IMR-90 (cell line): ENCODE data around the gene SRXN1. TPM values are rescaled to one million over a fixed set of nuclear protein-coding genes. Genes with fewer than 3 reads are reported as not detected.

Experiments
- ATAC-seq: fragments of 200-7000 bp; cut with Tn5 transposase; 2 replicates; pipeline ENCODE4 v1.9.1; 2020; ENCODE audit warnings: low read depth, mild to moderate bottlenecking, moderate library complexity
- BruUV-seq: library from RNA; stranded (reverse); fragments of 400-500 nt; replicated peaks from 2 replicates; lab custom pipeline; 2021; lab: Mats Ljungman, UMichigan
- CTCF ChIA-PET: fragments of 300-600 bp; formaldehyde crosslinking; extraction: SDS; loops from one replicate; lab custom pipeline; 2021; ENCODE audit warnings: antibody characterized with exemption; lab: Yijun Ruan, JAX
- POLR2A ChIA-PET: fragments of 300-600 bp; sonication (Branson Sonifier 250); formaldehyde crosslinking; loops from one replicate; lab custom pipeline; 2022; ENCODE audit warnings: antibody characterized with exemption; ENCODE audit not compliant: unreplicated experiment; lab: Charles Lee
- DNase-seq: peaks from one replicate; pipeline ENCODE4 v3.0.0; 2013
- H2AFZ ChIP-seq: replicated peaks from 2 replicates; pipeline ENCODE3; 2013; ENCODE audit warnings: low read length, mild to moderate bottlenecking; ENCODE audit not compliant: poor library complexity
- H2AK5ac ChIP-seq: 2 replicates; pipeline ENCODE4 v1.6.1; 2013; ENCODE audit warnings: low read depth, low read length, inconsistent platforms
- H2AK9ac ChIP-seq: replicated peaks from 2 replicates; pipeline ENCODE3; 2013; ENCODE audit warnings: mild to moderate bottlenecking, low read depth, low read length, moderate library complexity; ENCODE audit not compliant: poor library complexity
- H2BK120ac ChIP-seq: 2 replicates; pipeline ENCODE4 v1.6.1; 2013; ENCODE audit warnings: low read depth, low read length, inconsistent platforms
- H2BK15ac ChIP-seq: 3 replicates; pipeline ENCODE4 v1.6.1; 2013; ENCODE audit warnings: low read depth, low read length, inconsistent platforms
- H2BK20ac ChIP-seq: 2 replicates; pipeline ENCODE4 v1.6.1; 2013; ENCODE audit warnings: low read depth, mild to moderate bottlenecking, inconsistent platforms, low read length, moderate library complexity
- H2BK5ac ChIP-seq: 2 replicates; pipeline ENCODE4 v1.6.1; 2013; ENCODE audit warnings: mild to moderate bottlenecking, low read depth, low read length, inconsistent platforms; ENCODE audit not compliant: poor library complexity, severe bottlenecking
- H3K14ac ChIP-seq: replicated peaks from 2 replicates; pipeline ENCODE4 v1.6.1; 2013; ENCODE audit warnings: low read depth, low read length, inconsistent platforms
- H3K18ac ChIP-seq: 2 replicates; pipeline ENCODE4 v1.6.1; 2013; ENCODE audit warnings: low read depth, low read length, control low read depth
- H3K23ac ChIP-seq: 2 replicates; pipeline ENCODE4 v1.6.1; 2013; ENCODE audit warnings: low read depth, low read length, inconsistent platforms
- H3K27ac ChIP-seq: 2 replicates; pipeline ENCODE4 v1.5.1; 2013; ENCODE audit warnings: mild to moderate bottlenecking, control low read depth, low read length; ENCODE audit not compliant: insufficient read depth
- H3K27me3 ChIP-seq: 2 replicates; pipeline ENCODE4 v1.6.1; 2013; ENCODE audit warnings: low read length; ENCODE audit not compliant: control insufficient read depth, insufficient read depth
- H3K36me3 ChIP-seq: 2 replicates; pipeline ENCODE4 v1.6.1; 2013; ENCODE audit warnings: low read length, mixed read lengths; ENCODE audit not compliant: control insufficient read depth, insufficient read depth
- H3K4ac ChIP-seq: 2 replicates; pipeline ENCODE4 v1.6.1; 2013; ENCODE audit warnings: low read depth, low read length, inconsistent platforms
- H3K4me1 ChIP-seq: 2 replicates; pipeline ENCODE4 v1.6.1; 2013; ENCODE audit warnings: low read length, mixed read lengths; ENCODE audit not compliant: control insufficient read depth, insufficient read depth
- H3K4me2 ChIP-seq: 2 replicates; pipeline ENCODE4 v1.6.1; 2013; ENCODE audit warnings: low read depth, mild to moderate bottlenecking, control low read depth, low read length, moderate library complexity
- H3K4me3 ChIP-seq: 2 replicates; pipeline ENCODE4 v1.5.1; 2013; ENCODE audit warnings: low read depth, mild to moderate bottlenecking, control low read depth, low read length, moderate library complexity; ENCODE audit not compliant: insufficient read depth
- H3K56ac ChIP-seq: 2 replicates; pipeline ENCODE4 v1.6.1; 2013; ENCODE audit warnings: low read length, inconsistent platforms; ENCODE audit not compliant: insufficient read depth; ENCODE audit errors: extremely low read depth
- H3K79me1 ChIP-seq, 2 experiments: 2 replicates each; pipeline ENCODE4 v1.6.1; 2013; ENCODE audit warnings: low read length in 2 of 2, inconsistent platforms in 1 of 2, low read depth in 1 of 2
- H3K9ac ChIP-seq: 2 replicates; pipeline ENCODE4 v1.6.1; 2013; ENCODE audit warnings: low read depth, low read length, control low read depth
- H3K9me1 ChIP-seq: 2 replicates; pipeline ENCODE4 v1.6.1; 2013; ENCODE audit warnings: low read length, inconsistent platforms; ENCODE audit not compliant: insufficient read depth
- H3K9me3 ChIP-seq: 2 replicates; pipeline ENCODE4 v1.6.1; 2013; ENCODE audit warnings: low read length; ENCODE audit not compliant: control insufficient read depth, insufficient read depth
- H4K20me1 ChIP-seq: 2 replicates; pipeline ENCODE4 v1.6.1; 2013; ENCODE audit warnings: low read length, inconsistent platforms; ENCODE audit not compliant: insufficient read depth
- H4K5ac ChIP-seq: 2 replicates; pipeline ENCODE4 v1.6.1; 2013; ENCODE audit warnings: mild to moderate bottlenecking, low read depth, low read length, control low read depth
- H4K8ac ChIP-seq, 2 experiments: 2 replicates each; pipeline ENCODE4 v1.6.1; 2013; ENCODE audit warnings: low read depth in 2 of 2, low read length in 2 of 2, control low read depth in 1 of 2, inconsistent platforms in 1 of 2
- H4K91ac ChIP-seq: 2 replicates; pipeline ENCODE4 v1.6.1; 2013; ENCODE audit warnings: low read depth, low read length, inconsistent platforms; ENCODE audit not compliant: insufficient read depth
- BHLHE40 ChIP-seq: fragments of 150-350 bp; IDR thresholded peaks from 2 replicates; pipeline ENCODE4 v1.6.1; 2016; ENCODE audit warnings: mild to moderate bottlenecking, low read depth, low read length
- CEBPB ChIP-seq: IDR thresholded peaks from 2 replicates; pipeline ENCODE4 v1.6.1; 2012; ENCODE audit warnings: low read depth, low read length, improper control_type of control experiment
- CHD1 ChIP-seq: IDR thresholded peaks from 2 replicates; pipeline ENCODE4 v1.6.1; 2012; ENCODE audit warnings: low read depth, low read length, improper control_type of control experiment
- ELK1 ChIP-seq: fragments of 150-350 bp; IDR thresholded peaks from 2 replicates; pipeline ENCODE4 v1.6.1; 2016; ENCODE audit warnings: low read depth, mild to moderate bottlenecking, low read length, moderate library complexity, borderline replicate concordance
- FOS ChIP-seq: fragments of 150-350 bp; IDR thresholded peaks from 2 replicates; pipeline ENCODE4 v1.6.1; 2016; ENCODE audit warnings: low read depth, low read length
- MAFK ChIP-seq: IDR thresholded peaks from 2 replicates; pipeline ENCODE4 v1.6.1; 2012; ENCODE audit warnings: low read depth, low read length, improper control_type of control experiment
- MAZ ChIP-seq: IDR thresholded peaks from 2 replicates; pipeline ENCODE4 v1.6.1; 2012; ENCODE audit warnings: low read depth, mild to moderate bottlenecking, low read length, improper control_type of control experiment, moderate library complexity, borderline replicate concordance
- MXI1 ChIP-seq: IDR thresholded peaks from 2 replicates; pipeline ENCODE4 v1.6.1; 2012; ENCODE audit warnings: low read depth, mild to moderate bottlenecking, low read length, moderate library complexity, borderline replicate concordance
- POLR2A ChIP-seq: IDR thresholded peaks from 2 replicates; pipeline ENCODE4 v1.6.1; 2012; ENCODE audit warnings: mild to moderate bottlenecking, low read depth, low read length
- RAD21 ChIP-seq: IDR thresholded peaks from 2 replicates; pipeline ENCODE4 v1.6.1; 2012; ENCODE audit warnings: low read length, improper control_type of control experiment
- RCOR1 ChIP-seq: IDR thresholded peaks from 2 replicates; pipeline ENCODE4 v1.6.1; 2012; ENCODE audit warnings: mild to moderate bottlenecking, low read length, improper control_type of control experiment; ENCODE audit not compliant: insufficient replicate concordance
- RFX5 ChIP-seq: IDR thresholded peaks from 2 replicates; pipeline ENCODE4 v1.8.0; 2012; ENCODE audit warnings: low read depth, mild to moderate bottlenecking, low read length, moderate library complexity
- SMC3 ChIP-seq: fragments of 150-350 bp; IDR thresholded peaks from 2 replicates; pipeline ENCODE4 v1.6.1; 2016; ENCODE audit warnings: low read depth, mild to moderate bottlenecking, antibody characterized with exemption, low read length, moderate library complexity
- USF2 ChIP-seq: fragments of 150-350 bp; IDR thresholded peaks from 2 replicates; pipeline ENCODE4 v1.6.1; 2017; ENCODE audit warnings: mild to moderate bottlenecking, antibody characterized with exemption, low read length, low read depth
- WGBS, 2 experiments: methylation state at CpG; one replicate each; pipeline versions ENCODE4 v1.1.5 to v1.1.7; 2013; ENCODE audit warnings: missing lambda C conversion rate in 2 of 2; ENCODE audit not compliant: insufficient read length in 1 of 2; ENCODE audit errors: extremely low coverage in 2 of 2; 5-methylcytosine and 5-hydroxymethylcytosine counted together
- dilution Hi-C: fragments of 300-500 bp; cut with HindIII; formaldehyde crosslinking; loops from one replicate; pipeline ENCODE4 v1.14.3; 2018; ENCODE audit warnings: low sequenced_read_pairs; ENCODE audit not compliant: unreplicated experiment
- in situ Hi-C: fragments of 300-500 bp; cut with MboI; formaldehyde crosslinking; loops from 3 replicates; pipeline ENCODE4 v1.14.3; 2019; ENCODE audit warnings: low sequenced_read_pairs, inconsistent platforms, mixed read lengths
- intact Hi-C: fragments of 100-400 bp; cut with micrococcal nuclease; formaldehyde crosslinking; loops from 2 replicates; pipeline ENCODE4 v1.10.0; 2022
- polyA plus RNA-seq, 3 experiments: library from polyadenylated mRNA; depleted of rRNA; stranded (reverse); fragments of >200 nt; gene quantifications; 2 replicates each; pipeline ENCODE4 v1.2.3, GENCODE V29; 2012; ENCODE audit warnings: low replicate concordance in 1 of 3
- total RNA-seq: library from RNA; depleted of rRNA; stranded (reverse); fragments of >200 nt; gene quantifications from 2 replicates; pipeline ENCODE4 v1.2.3, GENCODE V29; 2012
- TF ChIP-seq, protein P1 (sequence below): conservative IDR thresholded peaks from 2 replicates; pipeline ENCODE4 v1.5.1; 2012; ENCODE audit warnings: mild to moderate bottlenecking, low read depth, low read length, improper control_type of control experiment

SRXN1 gene
- total and polyA plus RNA-seq, 2 of the 4 experiments (the other 2 are of a cell fraction): 51.2 to 71.2 TPM

GRCh38 chr20:617934-618690 is 34.9 kb downstream of the SRXN1 start:
- H4K20me1 ChIP-seq: no peaks in the 10 kb centered on the region
- dilution Hi-C loops: no loop called here
- H2BK5ac ChIP-seq: no peak overlapping the region
- H4K91ac ChIP-seq: no peak overlapping the region
- H3K9me3 ChIP-seq: peaks cover 5% of the 10 kb centered on the region
- no peak for ATAC-seq
- H3K79me1 ChIP-seq: no peaks in the 10 kb centered on the region
- H3K4me3 ChIP-seq: no peak overlapping the region
- no peak overlapping the region for H2BK20ac ChIP-seq
- H2BK15ac ChIP-seq: no peak overlapping the region
- peaks cover 38% of the 10 kb centered on the region for H3K27me3 ChIP-seq
- H3K36me3 ChIP-seq: no peaks in the 10 kb centered on the region
- 49% methylated on average over 2 of the region's 4 CpGs; no CpG with 5 or more reads in 1 of the 2 experiments for WGBS, 2 experiments
- intact Hi-C loops: no loop called here
- ChIA-PET CTCF (no interaction called here), POLR2A (interaction anchor here (0.6 kb wide), 1 partner anchor 464 kb away, joined by 3 read pairs; no protein-coding TSS in a partner anchor)
- no peaks in the 10 kb centered on the region for H3K4me1 ChIP-seq
- no peak overlapping the region for H3K14ac ChIP-seq
- no peak for DNase-seq
- H4K5ac ChIP-seq: no peak overlapping the region
- H3K9ac ChIP-seq: no peak overlapping the region
- no peak for TF ChIP-seq ELK1
- TF ChIP-seq, protein P1, sequence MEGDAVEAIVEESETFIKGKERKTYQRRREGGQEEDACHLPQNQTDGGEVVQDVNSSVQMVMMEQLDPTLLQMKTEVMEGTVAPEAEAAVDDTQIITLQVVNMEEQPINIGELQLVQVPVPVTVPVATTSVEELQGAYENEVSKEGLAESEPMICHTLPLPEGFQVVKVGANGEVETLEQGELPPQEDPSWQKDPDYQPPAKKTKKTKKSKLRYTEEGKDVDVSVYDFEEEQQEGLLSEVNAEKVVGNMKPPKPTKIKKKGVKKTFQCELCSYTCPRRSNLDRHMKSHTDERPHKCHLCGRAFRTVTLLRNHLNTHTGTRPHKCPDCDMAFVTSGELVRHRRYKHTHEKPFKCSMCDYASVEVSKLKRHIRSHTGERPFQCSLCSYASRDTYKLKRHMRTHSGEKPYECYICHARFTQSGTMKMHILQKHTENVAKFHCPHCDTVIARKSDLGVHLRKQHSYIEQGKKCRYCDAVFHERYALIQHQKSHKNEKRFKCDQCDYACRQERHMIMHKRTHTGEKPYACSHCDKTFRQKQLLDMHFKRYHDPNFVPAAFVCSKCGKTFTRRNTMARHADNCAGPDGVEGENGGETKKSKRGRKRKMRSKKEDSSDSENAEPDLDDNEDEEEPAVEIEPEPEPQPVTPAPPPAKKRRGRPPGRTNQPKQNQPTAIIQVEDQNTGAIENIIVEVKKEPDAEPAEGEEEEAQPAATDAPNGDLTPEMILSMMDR: no peak
- TF ChIP-seq RFX5: no peak
- no peak for TF ChIP-seq CEBPB
- no peak for TF ChIP-seq BHLHE40
- no peak for TF ChIP-seq CHD1
- no peak for TF ChIP-seq FOS
- TF ChIP-seq RCOR1: no peak
- TF ChIP-seq USF2: no peak
- TF ChIP-seq MAFK: no peak
- no peak for TF ChIP-seq RAD21
- TF ChIP-seq MAZ: no peak
- no peak for TF ChIP-seq POLR2A
- TF ChIP-seq MXI1: no peak
- no peak for TF ChIP-seq SMC3
- H3K23ac ChIP-seq: no peak overlapping the region
- no TSS peak for BruUV-seq
- H2AK9ac ChIP-seq: no peak overlapping the region
- no peak overlapping the region for H2AK5ac ChIP-seq
- H2BK120ac ChIP-seq: no peak overlapping the region
- H2AFZ ChIP-seq: no peak overlapping the region
- in situ Hi-C loops: no loop called here
- H3K9me1 ChIP-seq: no peaks in the 10 kb centered on the region
- no peak overlapping the region for H4K8ac ChIP-seq
- no peak overlapping the region for H3K18ac ChIP-seq
- H3K4me2 ChIP-seq: no peak overlapping the region
- no peak overlapping the region for H3K56ac ChIP-seq
- H3K27ac ChIP-seq: no peak overlapping the region
- H3K4ac ChIP-seq: no peak overlapping the region
